Measurements from ENCODE around the gene IL15RA.

DNA sequence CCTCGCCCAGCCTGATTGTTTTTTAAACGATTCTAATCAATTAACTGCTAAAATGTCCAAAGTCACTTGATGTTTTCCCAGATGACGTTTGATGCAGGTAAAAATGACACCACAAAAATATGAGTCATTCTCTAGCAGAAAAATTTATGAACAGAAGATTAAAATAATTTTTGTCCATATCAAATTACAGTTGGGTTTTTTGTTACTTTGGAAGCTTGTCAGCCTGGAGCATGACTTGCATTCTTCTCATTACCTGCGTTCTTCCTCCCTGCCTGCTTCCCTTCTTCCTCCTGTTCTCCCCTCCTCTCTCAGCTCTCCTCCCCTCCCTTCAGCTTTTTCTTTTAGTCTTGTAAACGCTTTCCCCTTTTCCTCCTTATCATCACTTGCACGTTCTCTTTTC, 18.7 kb downstream of the IL15RA start:
- TF ChIP-seq POLR2A (IDR thresholded peaks at IDR 0.05), result no peak
- TF ChIP-seq, protein P1, sequence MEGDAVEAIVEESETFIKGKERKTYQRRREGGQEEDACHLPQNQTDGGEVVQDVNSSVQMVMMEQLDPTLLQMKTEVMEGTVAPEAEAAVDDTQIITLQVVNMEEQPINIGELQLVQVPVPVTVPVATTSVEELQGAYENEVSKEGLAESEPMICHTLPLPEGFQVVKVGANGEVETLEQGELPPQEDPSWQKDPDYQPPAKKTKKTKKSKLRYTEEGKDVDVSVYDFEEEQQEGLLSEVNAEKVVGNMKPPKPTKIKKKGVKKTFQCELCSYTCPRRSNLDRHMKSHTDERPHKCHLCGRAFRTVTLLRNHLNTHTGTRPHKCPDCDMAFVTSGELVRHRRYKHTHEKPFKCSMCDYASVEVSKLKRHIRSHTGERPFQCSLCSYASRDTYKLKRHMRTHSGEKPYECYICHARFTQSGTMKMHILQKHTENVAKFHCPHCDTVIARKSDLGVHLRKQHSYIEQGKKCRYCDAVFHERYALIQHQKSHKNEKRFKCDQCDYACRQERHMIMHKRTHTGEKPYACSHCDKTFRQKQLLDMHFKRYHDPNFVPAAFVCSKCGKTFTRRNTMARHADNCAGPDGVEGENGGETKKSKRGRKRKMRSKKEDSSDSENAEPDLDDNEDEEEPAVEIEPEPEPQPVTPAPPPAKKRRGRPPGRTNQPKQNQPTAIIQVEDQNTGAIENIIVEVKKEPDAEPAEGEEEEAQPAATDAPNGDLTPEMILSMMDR (IDR thresholded peaks at IDR 0.05), result no peak
